Cardiac muscle cell (in vitro differentiated cells and primary cell): ENCODE measurements around the gene KRTAP19-7. TPM values are rescaled to one million over a fixed set of nuclear protein-coding genes. Genes with fewer than 3 reads are reported as not detected.

Source experiments
- DNase-seq, 2 donors: peaks; one replicate each; pipeline versions ENCODE4 v3.0.0 to v3.0.0-alpha.2; 2010 to 2017; ENCODE audit warnings: low read depth in 1 of 2, low spot score in 1 of 2
- H3K27ac ChIP-seq: fragments of 200-600 bp; sonication (generic); 2 replicates; pipeline ENCODE4 v1.5.1; 2016
- H3K27me3 ChIP-seq: fragments of 200-600 bp; sonication (generic); 2 replicates; pipeline ENCODE4 v1.6.0; 2016; ENCODE audit warnings: control low read depth
- H3K36me3 ChIP-seq: fragments of 200-600 bp; sonication (generic); 2 replicates; pipeline ENCODE4 v1.5.1; 2016; ENCODE audit warnings: control low read depth
- H3K4me1 ChIP-seq: fragments of 200-600 bp; sonication (generic); 2 replicates; pipeline ENCODE4 v1.8.1; 2017; ENCODE audit warnings: low read depth, mild to moderate bottlenecking, mixed run types
- H3K4me3 ChIP-seq: fragments of 200-600 bp; sonication (generic); 2 replicates; pipeline ENCODE4 v1.5.1; 2016; ENCODE audit warnings: mild to moderate bottlenecking
- H3K9me3 ChIP-seq: fragments of 200-600 bp; sonication (generic); 2 replicates; pipeline ENCODE4 v1.5.1; 2017; ENCODE audit warnings: low read depth, mild to moderate bottlenecking, control low read depth
- polyA plus RNA-seq: library from polyadenylated mRNA; unstranded; fragments of >200 nt; fragmentation: Nextera tagmentation; extraction: Ambion mirVana; gene quantifications from 2 replicates; pipeline ENCODE4 v1.2.1, GENCODE V29; 2016
- total RNA-seq: library from RNA; depleted of rRNA; stranded (reverse); fragments of >200 nt; gene quantifications from 2 replicates; pipeline ENCODE4 v1.2.3, GENCODE V29; 2016
- TF ChIP-seq, protein P1 (sequence below): IDR thresholded peaks from 2 replicates; pipeline ENCODE4 v1.5.1; 2012; ENCODE audit warnings: low read depth, mild to moderate bottlenecking, low read length

Gene KRTAP19-7
- total and polyA plus RNA-seq, 2 experiments from 2014 or later: not detected

DNA sequence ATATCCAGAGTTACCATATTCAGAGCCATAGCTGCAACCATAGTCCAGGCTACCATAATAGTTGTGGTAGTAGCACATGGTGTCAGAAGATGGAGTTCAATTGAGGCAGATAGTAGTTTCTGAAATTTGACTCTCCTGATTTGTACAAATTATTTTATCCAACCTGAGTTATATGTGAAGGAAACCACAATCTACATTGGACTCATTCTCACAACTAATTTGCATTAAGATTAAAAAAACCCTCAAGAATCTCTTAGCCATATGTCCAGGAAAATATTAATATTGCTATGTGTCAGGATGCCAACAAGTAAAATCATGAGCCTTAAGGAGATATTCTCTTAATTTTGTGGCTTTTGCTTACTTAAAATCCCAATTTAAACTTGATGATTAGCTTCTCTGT lies 29.2 kb upstream of the KRTAP19-7 start, which contains the start of gene KRTAP22-2:
Gene KRTAP22-2 (minus strand): TSS at position 101 of the 400 bp plus-strand sequence.
- H3K4me1 ChIP-seq: no peaks in the 10 kb centered on the region
- H3K4me3 ChIP-seq: no peak within 1 kb of the TSS
- no peaks in the 10 kb centered on the region for H3K36me3 ChIP-seq
- no peak for DNase-seq
- no peaks in the 10 kb centered on the region for H3K27me3 ChIP-seq
- no peaks in the 10 kb centered on the region for H3K9me3 ChIP-seq
- H3K27ac ChIP-seq: no peak within 1 kb of the TSS
- TF ChIP-seq, protein P1, sequence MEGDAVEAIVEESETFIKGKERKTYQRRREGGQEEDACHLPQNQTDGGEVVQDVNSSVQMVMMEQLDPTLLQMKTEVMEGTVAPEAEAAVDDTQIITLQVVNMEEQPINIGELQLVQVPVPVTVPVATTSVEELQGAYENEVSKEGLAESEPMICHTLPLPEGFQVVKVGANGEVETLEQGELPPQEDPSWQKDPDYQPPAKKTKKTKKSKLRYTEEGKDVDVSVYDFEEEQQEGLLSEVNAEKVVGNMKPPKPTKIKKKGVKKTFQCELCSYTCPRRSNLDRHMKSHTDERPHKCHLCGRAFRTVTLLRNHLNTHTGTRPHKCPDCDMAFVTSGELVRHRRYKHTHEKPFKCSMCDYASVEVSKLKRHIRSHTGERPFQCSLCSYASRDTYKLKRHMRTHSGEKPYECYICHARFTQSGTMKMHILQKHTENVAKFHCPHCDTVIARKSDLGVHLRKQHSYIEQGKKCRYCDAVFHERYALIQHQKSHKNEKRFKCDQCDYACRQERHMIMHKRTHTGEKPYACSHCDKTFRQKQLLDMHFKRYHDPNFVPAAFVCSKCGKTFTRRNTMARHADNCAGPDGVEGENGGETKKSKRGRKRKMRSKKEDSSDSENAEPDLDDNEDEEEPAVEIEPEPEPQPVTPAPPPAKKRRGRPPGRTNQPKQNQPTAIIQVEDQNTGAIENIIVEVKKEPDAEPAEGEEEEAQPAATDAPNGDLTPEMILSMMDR: no peak

DNA sequence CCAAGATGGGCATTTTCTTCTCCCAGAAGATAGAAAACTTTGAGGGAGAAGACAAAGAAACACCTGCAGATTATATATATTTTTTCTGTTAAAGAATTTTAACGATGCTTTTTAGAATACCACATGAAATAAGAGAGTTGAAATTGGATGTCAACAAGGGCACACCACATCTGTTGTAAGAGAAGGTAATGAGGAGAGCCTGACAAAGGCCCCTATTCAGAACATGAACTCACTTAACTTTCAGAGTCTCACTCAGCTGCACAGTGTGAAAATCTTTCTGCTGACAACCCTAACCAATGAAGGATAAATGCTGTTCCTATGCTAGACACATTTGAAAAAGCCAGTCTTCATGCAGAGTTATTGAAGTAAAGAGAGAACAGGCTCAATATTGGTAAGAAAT lies 21.8 kb upstream of the KRTAP19-7 start:
- TF ChIP-seq, protein P1: no peak
- no peak overlapping the region for H3K4me3 ChIP-seq
- H3K27ac ChIP-seq: no peak overlapping the region
- no peaks in the 10 kb centered on the region for H3K27me3 ChIP-seq
- DNase-seq: no peak
- H3K9me3 ChIP-seq: no peaks in the 10 kb centered on the region
- no peaks in the 10 kb centered on the region for H3K36me3 ChIP-seq
- no peaks in the 10 kb centered on the region for H3K4me1 ChIP-seq

DNA sequence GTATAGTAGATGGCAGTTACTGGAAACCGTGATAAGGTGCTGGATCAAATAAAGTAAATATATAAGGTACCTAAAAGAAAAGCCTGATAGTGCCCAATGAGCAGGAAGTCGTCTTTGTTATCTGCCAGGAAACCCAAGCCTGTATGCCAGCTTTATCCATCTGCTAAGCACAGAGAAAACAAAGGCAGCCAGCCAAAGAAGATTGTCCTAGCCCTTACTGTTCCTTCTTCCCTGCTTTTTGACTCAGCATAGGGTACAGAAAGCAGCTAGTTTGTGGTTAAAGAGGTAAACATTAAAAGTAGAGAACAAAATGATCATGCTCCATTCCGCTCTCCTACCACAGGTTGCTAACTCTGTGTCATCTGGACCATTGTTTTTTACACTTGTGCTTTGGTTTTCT lies 19.0 kb upstream of the KRTAP19-7 start:
- Histone ChIP-seq H3K4me1 (no peaks in the 10 kb centered on the region), H3K36me3 (no peaks in the 10 kb centered on the region), H3K9me3 (no peaks in the 10 kb centered on the region), H3K27me3 (no peaks in the 10 kb centered on the region), H3K4me3 (no peak overlapping the region), H3K27ac (no peak overlapping the region)
- TF ChIP-seq, protein P1: no peak
- no peak for DNase-seq

DNA sequence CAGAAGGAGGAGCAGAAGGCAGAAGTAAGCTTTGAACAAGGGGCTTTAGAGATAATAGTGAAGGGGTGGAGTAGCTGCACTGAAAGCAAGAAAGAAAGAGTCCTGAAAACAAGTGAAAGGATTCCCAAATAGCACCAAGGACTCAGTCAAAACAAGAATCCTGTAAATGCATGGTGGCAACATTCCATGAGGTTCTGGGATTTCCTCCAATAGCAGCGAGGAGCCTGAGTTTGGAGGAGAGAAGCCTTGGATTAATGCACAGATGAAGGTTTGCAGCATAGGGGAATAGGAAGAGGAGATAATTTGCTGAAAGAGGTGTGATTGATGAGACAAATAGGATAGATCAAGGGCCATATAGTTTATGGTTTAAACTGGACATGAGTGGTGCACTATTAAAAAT lies 18.2 kb upstream of the KRTAP19-7 start:
- Histone ChIP-seq H3K36me3 (no peaks in the 10 kb centered on the region), H3K27ac (no peak overlapping the region), H3K4me1 (no peaks in the 10 kb centered on the region), H3K27me3 (no peaks in the 10 kb centered on the region), H3K9me3 (no peaks in the 10 kb centered on the region), H3K4me3 (no peak overlapping the region)
- DNase-seq: no peak
- TF ChIP-seq, protein P1: no peak

DNA sequence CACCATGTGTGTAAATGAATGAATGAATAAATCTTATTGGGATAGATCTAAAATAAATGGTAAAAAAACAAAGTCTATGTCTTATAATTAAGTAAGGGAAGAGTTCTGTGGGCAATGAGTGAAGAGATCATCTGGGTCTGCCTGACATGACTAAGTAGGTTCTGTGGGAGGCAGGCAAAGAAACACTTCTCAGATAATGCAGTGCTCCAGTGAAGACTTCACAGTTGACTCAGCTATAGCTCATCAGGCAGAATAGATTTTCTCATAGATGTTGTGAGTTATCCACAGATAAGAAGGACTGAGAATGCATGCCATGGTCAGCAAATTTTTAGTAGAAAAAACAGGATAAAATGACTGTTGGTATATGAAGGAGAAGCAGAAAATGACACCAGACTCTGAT lies 16.7 kb upstream of the KRTAP19-7 start:
- no peaks in the 10 kb centered on the region for H3K4me1 ChIP-seq
- no peak overlapping the region for H3K27ac ChIP-seq
- H3K36me3 ChIP-seq: no peaks in the 10 kb centered on the region
- H3K4me3 ChIP-seq: no peak overlapping the region
- H3K27me3 ChIP-seq: no peaks in the 10 kb centered on the region
- DNase-seq: no peak
- TF ChIP-seq, protein P1: no peak
- no peaks in the 10 kb centered on the region for H3K9me3 ChIP-seq

DNA sequence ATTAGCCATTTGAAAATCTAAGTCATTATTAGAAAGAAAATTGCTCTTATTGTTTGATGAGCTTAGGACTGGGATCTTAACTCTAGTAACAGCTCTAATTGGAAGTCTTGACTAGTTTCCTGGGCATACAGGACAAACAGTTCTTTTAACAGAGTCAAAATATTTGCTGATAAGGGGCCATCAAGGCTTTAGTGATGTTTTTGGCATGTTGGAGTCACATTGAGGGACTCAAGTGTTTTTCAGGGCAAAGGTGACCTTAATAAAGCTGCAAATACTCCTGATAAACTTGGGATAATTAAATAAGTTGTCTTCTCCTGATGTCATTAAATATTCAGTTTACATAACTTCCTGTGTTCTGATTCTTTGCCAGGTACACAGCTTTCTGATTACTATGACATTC lies 6.5 kb upstream of the KRTAP19-7 start:
- no peaks in the 10 kb centered on the region for H3K9me3 ChIP-seq
- H3K27me3 ChIP-seq: no peaks in the 10 kb centered on the region
- H3K36me3 ChIP-seq: no peaks in the 10 kb centered on the region
- DNase-seq: no peak
- TF ChIP-seq, protein P1: no peak
- no peak overlapping the region for H3K27ac ChIP-seq
- H3K4me3 ChIP-seq: no peak overlapping the region
- no peaks in the 10 kb centered on the region for H3K4me1 ChIP-seq
